ENCODE data around the gene TMEM115.

DNA sequence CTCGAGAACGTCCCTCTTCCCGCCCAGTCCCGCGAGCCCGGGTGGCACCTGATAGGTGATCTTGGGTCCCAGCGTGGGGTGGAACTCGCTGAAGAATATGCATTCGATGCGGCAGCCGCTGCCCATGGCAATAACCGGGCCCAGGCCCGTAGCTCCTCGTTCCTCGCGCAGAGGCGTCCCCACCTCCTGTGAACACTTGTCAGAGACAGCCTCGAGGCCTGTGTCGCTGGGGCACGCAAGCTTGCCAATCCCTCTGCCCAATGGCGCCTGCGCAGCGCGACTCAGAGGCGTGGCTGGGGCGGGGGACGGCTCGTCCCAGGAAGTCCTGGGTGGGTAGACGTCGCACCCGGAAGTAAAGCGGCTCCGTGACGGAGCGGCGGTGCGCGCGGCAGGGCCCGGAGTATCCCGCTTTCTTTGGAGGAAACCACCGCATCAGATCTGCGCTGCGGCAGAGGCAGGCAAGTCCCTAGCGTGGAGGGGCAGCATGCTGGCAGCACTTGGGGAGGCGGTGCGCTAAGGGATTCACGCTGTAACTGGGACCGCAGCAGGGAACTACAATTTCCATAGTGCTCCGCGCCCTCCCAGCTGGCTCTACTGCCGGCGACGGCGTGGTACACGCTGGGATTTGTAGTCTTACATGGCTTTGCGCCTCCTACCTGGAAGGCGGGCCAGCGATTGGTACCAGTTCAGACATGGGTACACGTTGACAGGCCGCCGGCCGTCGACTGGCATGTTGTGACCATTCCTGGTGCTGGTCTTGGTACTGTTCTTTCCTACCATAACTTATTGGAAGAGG, 8.6 kb downstream of the TMEM115 start, which contains the start of the genes CYB561D2 and NPRL2:
- TF ChIP-seq, protein P1, sequence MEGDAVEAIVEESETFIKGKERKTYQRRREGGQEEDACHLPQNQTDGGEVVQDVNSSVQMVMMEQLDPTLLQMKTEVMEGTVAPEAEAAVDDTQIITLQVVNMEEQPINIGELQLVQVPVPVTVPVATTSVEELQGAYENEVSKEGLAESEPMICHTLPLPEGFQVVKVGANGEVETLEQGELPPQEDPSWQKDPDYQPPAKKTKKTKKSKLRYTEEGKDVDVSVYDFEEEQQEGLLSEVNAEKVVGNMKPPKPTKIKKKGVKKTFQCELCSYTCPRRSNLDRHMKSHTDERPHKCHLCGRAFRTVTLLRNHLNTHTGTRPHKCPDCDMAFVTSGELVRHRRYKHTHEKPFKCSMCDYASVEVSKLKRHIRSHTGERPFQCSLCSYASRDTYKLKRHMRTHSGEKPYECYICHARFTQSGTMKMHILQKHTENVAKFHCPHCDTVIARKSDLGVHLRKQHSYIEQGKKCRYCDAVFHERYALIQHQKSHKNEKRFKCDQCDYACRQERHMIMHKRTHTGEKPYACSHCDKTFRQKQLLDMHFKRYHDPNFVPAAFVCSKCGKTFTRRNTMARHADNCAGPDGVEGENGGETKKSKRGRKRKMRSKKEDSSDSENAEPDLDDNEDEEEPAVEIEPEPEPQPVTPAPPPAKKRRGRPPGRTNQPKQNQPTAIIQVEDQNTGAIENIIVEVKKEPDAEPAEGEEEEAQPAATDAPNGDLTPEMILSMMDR (IDR thresholded peaks at IDR 0.05), result no peak
- no peak for TF ChIP-seq ZFX (IDR thresholded peaks at IDR 0.05; ENCODE audit: borderline replicate concordance)

Measured in 22Rv1 (cell line).